H1 (cell line): ENCODE data around the gene ZNF471. TPM values are rescaled to one million over a fixed set of nuclear protein-coding genes. Genes with fewer than 3 reads are reported as not detected.

ENCODE experiments used
- CTCF ChIA-PET: fragments of 300-600 bp; sonication (Branson Sonifier 250); formaldehyde crosslinking; loops from one replicate; lab custom pipeline; 2021; ENCODE audit not compliant: partially characterized antibody; lab: Charles Lee
- POLR2A ChIA-PET: fragments of 300-600 bp; sonication (Branson Sonifier 250); formaldehyde crosslinking; loops from one replicate; lab custom pipeline; 2021; ENCODE audit warnings: inconsistent platforms; ENCODE audit not compliant: partially characterized antibody; lab: Charles Lee
- DNase-seq, 2 experiments: peaks; one replicate each; pipeline versions ENCODE4 v3.0.0 to v3.0.0-alpha.2; 2010 to 2022; ENCODE audit warnings: low spot score in 2 of 2, low read depth in 1 of 2, mixed read lengths in 1 of 2
- FAIRE-seq: peaks from 2 replicates; lab custom pipeline; 2011; peaks lifted over from hg19 to GRCh38; lab: Jason Lieb, UNC
- H2AFZ ChIP-seq: 2 replicates; pipeline ENCODE4 v1.8.1; 2012; ENCODE audit warnings: low read length, inconsistent platforms
- H2AK5ac ChIP-seq: 2 replicates; pipeline ENCODE4 v1.6.1; 2013; ENCODE audit warnings: low read depth, low read length
- H2BK120ac ChIP-seq: replicated peaks from 2 replicates; pipeline ENCODE3; 2013; ENCODE audit warnings: low read depth, low read length, inconsistent platforms
- H2BK12ac ChIP-seq: 2 replicates; pipeline ENCODE4 v1.6.1; 2013; ENCODE audit warnings: low read depth, low read length
- H2BK15ac ChIP-seq: 2 replicates; pipeline ENCODE4 v1.6.1; 2013; ENCODE audit warnings: low read length
- H2BK20ac ChIP-seq: 2 replicates; pipeline ENCODE4 v1.6.1; 2013; ENCODE audit warnings: low read length
- H2BK5ac ChIP-seq: 2 replicates; pipeline ENCODE4 v1.6.1; 2013; ENCODE audit warnings: low read depth, low read length
- H3K14ac ChIP-seq: 2 replicates; pipeline ENCODE4 v1.6.1; 2013; ENCODE audit warnings: inconsistent platforms; ENCODE audit not compliant: insufficient read length
- H3K18ac ChIP-seq: 2 replicates; pipeline ENCODE4 v1.6.1; 2013; ENCODE audit warnings: low read length; ENCODE audit errors: extremely low read depth
- H3K23ac ChIP-seq: 2 replicates; pipeline ENCODE4 v1.6.1; 2013; ENCODE audit warnings: inconsistent platforms; ENCODE audit not compliant: insufficient read length
- H3K23me2 ChIP-seq: 2 replicates; pipeline ENCODE4 v1.6.1; 2013; ENCODE audit warnings: low read depth, low read length
- H3K27ac ChIP-seq: 2 replicates; pipeline ENCODE4 v1.6.1; 2011; ENCODE audit warnings: low read depth, low read length, inconsistent platforms
- H3K27me3 ChIP-seq, 4 experiments: replicated peaks in 1 of 4; 1 replicate in 1 of 4; 2 replicates in 3 of 4; pipeline versions ENCODE4 v1.6.1 to v1.8.1; 2011 to 2013; ENCODE audit warnings: low read length in 3 of 4, mild to moderate bottlenecking in 3 of 4, inconsistent platforms in 2 of 4, mixed read lengths in 2 of 4, moderate library complexity in 1 of 4; ENCODE audit not compliant: control insufficient read depth in 3 of 4, insufficient read depth in 3 of 4; ENCODE audit errors: extremely low read depth in 1 of 4
- H3K36me3 ChIP-seq, 4 experiments: 2 replicates each; pipeline versions ENCODE4 v1.6.1 to v1.8.1; 2011 to 2013; ENCODE audit warnings: mild to moderate bottlenecking in 4 of 4, low read length in 3 of 4, moderate library complexity in 2 of 4, control low read depth in 1 of 4, inconsistent platforms in 1 of 4; ENCODE audit not compliant: insufficient read depth in 4 of 4, control insufficient read depth in 2 of 4
- H3K4ac ChIP-seq: replicated peaks from 2 replicates; pipeline ENCODE3; 2013; ENCODE audit warnings: low read length, low read depth, mixed read lengths, inconsistent platforms; ENCODE audit not compliant: insufficient read length
- H3K4me1 ChIP-seq, 4 experiments: replicated peaks in 1 of 4; 1 replicate in 1 of 4; 2 replicates in 3 of 4; pipeline versions ENCODE4 v1.6.1 to v1.8.1; 2011 to 2013; ENCODE audit warnings: low read length in 3 of 4, inconsistent platforms in 2 of 4, mixed read lengths in 1 of 4; ENCODE audit not compliant: insufficient read depth in 4 of 4, control insufficient read depth in 3 of 4
- H3K4me2 ChIP-seq, 2 experiments: 2 replicates each; pipeline versions ENCODE4 v1.6.1 to v1.8.1; 2011 to 2013; ENCODE audit warnings: low read depth in 2 of 2, low read length in 2 of 2, control low read depth in 1 of 2, inconsistent platforms in 1 of 2, mild to moderate bottlenecking in 1 of 2; ENCODE audit not compliant: insufficient read depth in 1 of 2
- H3K4me3 ChIP-seq, 4 experiments: fragments of 200-600, 300-600 bp in 1 of 4; sonication (generic), shearing (Covaris generic), sonication (Bioruptor Twin) in 1 of 4; 2 replicates each; pipeline versions ENCODE4 v1.5.1 to v1.8.1; 2011 to 2016; ENCODE audit warnings: low read length in 4 of 4, low read depth in 3 of 4, control low read depth in 2 of 4, inconsistent platforms in 2 of 4, mild to moderate bottlenecking in 2 of 4, mixed read lengths in 1 of 4, moderate library complexity in 1 of 4; ENCODE audit not compliant: insufficient read depth in 2 of 4; ENCODE audit errors: extremely low read depth in 1 of 4
- H3K56ac ChIP-seq: replicated peaks from 2 replicates; pipeline ENCODE3; 2013; ENCODE audit warnings: low read depth, mild to moderate bottlenecking, mixed read lengths, low read length, inconsistent platforms; ENCODE audit not compliant: insufficient read length
- H3K79me1 ChIP-seq: 2 replicates; pipeline ENCODE4 v1.6.1; 2013; ENCODE audit warnings: low read depth, low read length, control low read depth
- H3K79me2 ChIP-seq, 2 experiments: 2 replicates each; pipeline versions ENCODE4 v1.6.1 to v1.8.1; 2012 to 2013; ENCODE audit warnings: low read length in 2 of 2, mild to moderate bottlenecking in 2 of 2, inconsistent platforms in 1 of 2; ENCODE audit not compliant: insufficient read depth in 2 of 2, control insufficient read depth in 1 of 2
- H3K9ac ChIP-seq, 4 experiments: replicated peaks in 1 of 4; 1 replicate in 1 of 4; 2 replicates in 3 of 4; pipeline versions ENCODE4 v1.6.1 to v1.8.1; 2011 to 2013; ENCODE audit warnings: low read depth in 3 of 4, low read length in 3 of 4, control low read depth in 2 of 4, mild to moderate bottlenecking in 2 of 4, moderate library complexity in 2 of 4, inconsistent platforms in 1 of 4; ENCODE audit errors: extremely low read depth in 1 of 4
- H3K9me3 ChIP-seq, 2 experiments: 2 replicates each; pipeline versions ENCODE4 v1.6.1 to v1.8.1; 2012 to 2013; ENCODE audit warnings: mild to moderate bottlenecking in 2 of 2, moderate library complexity in 2 of 2, control low read depth in 1 of 2, inconsistent platforms in 1 of 2, low read depth in 1 of 2, low read length in 1 of 2, mixed read lengths in 1 of 2; ENCODE audit not compliant: insufficient read depth in 2 of 2
- H4K20me1 ChIP-seq, 2 experiments: replicated peaks in 1 of 2; 2 replicates each; pipeline versions ENCODE3 to v1.8.1; 2011 to 2013; ENCODE audit warnings: inconsistent platforms in 2 of 2, low read length in 2 of 2, mild to moderate bottlenecking in 1 of 2; ENCODE audit not compliant: insufficient read depth in 2 of 2, control insufficient read depth in 1 of 2
- H4K5ac ChIP-seq: 2 replicates; pipeline ENCODE4 v1.6.1; 2013; ENCODE audit warnings: low read length, low read depth, mixed read lengths, inconsistent platforms; ENCODE audit not compliant: insufficient read length
- H4K8ac ChIP-seq: 2 replicates; pipeline ENCODE4 v1.8.0; 2013; ENCODE audit warnings: mild to moderate bottlenecking, moderate library complexity, low read length, inconsistent platforms; ENCODE audit not compliant: insufficient read depth; ENCODE audit errors: extremely low read depth
- H4K91ac ChIP-seq: replicated peaks from 2 replicates; pipeline ENCODE3; 2013; ENCODE audit warnings: low read length, mixed read lengths, inconsistent platforms; ENCODE audit not compliant: insufficient read length
- KDM4A ChIP-seq: IDR thresholded peaks from one replicate; pipeline ENCODE4 v1.7.1; 2012; ENCODE audit warnings: low read depth, mild to moderate bottlenecking, moderate library complexity, low read length, inconsistent platforms; ENCODE audit not compliant: severe bottlenecking
- PHF8 ChIP-seq: fragments of 200-600 bp; sonication (generic); conservative IDR thresholded peaks from 2 replicates; pipeline ENCODE4 v1.7.1; 2012; ENCODE audit warnings: low read depth, mild to moderate bottlenecking, inconsistent platforms, low read length, moderate library complexity
- RAD21 ChIP-seq, 2 experiments: IDR thresholded peaks in 1 of 2; conservative IDR thresholded peaks in 1 of 2; 2 replicates each; pipeline ENCODE4 v1.6.1; 2011; ENCODE audit warnings: low read depth in 2 of 2, low read length in 2 of 2, improper control_type of control experiment in 1 of 2, inconsistent platforms in 1 of 2, mild to moderate bottlenecking in 1 of 2, moderate library complexity in 1 of 2
- RXRA ChIP-seq: IDR thresholded peaks from 2 replicates; pipeline ENCODE4 v1.6.1; 2011; ENCODE audit warnings: low read depth, mild to moderate bottlenecking, low read length, moderate library complexity; ENCODE audit not compliant: insufficient read depth
- TAF1 ChIP-seq: IDR thresholded peaks from 2 replicates; pipeline ENCODE4 v1.6.1; 2011; ENCODE audit warnings: mild to moderate bottlenecking, low read depth, low read length
- YY1 ChIP-seq: IDR thresholded peaks from 2 replicates; pipeline ENCODE4 v1.6.1; 2011; ENCODE audit warnings: low read depth, mild to moderate bottlenecking, low read length
- WGBS, 2 experiments: shearing (Covaris generic) in 1 of 2; methylation state at CpG; one replicate each; pipeline versions ENCODE4 v1.1.6 to v1.1.7; 2013 to 2015; ENCODE audit warnings: low lambda C conversion rate in 2 of 2, mixed read lengths in 2 of 2, inconsistent platforms in 1 of 2, low coverage in 1 of 2, missing lambda C conversion rate in 1 of 2; ENCODE audit not compliant: insufficient replicate concordance in 2 of 2, insufficient coverage in 1 of 2, insufficient read length in 1 of 2; ENCODE audit errors: extremely low coverage in 1 of 2, missing lambda C conversion rate in 1 of 2; 5-methylcytosine and 5-hydroxymethylcytosine counted together
- polyA plus RNA-seq, 7 experiments: library from polyadenylated mRNA; depleted of rRNA in 3 of 7; stranded (reverse) in 5 of 7; unstranded in 2 of 7; fragments of >200 nt in 5 of 7; fragments of 200-250 nt in 2 of 7; gene quantifications; 1 replicate in 5 of 7; 2 replicates in 1 of 7; 4 replicates in 1 of 7; pipeline versions ENCODE4 v1.2.1 to v1.2.3, GENCODE V29; 2011 to 2013; ENCODE audit warnings: missing spikeins in 2 of 7, mixed read lengths in 2 of 7
- total RNA-seq: library from RNA; stranded (reverse); fragmentation: NEBNext Ultra II Directional; extraction: Animal tissue kit (Norgen Biotek cat#: 25700); gene quantifications from 2 replicates; pipeline ENCODE4 v1.2.1, GENCODE V29; 2021

The ZNF471 gene
- total and polyA plus RNA-seq, 2 of the 8 experiments (the other 6 are each of a cell fraction or from before 2014, with no cell fraction given): 0.73 to 0.74 TPM

GRCh38 chr19:56538761-56539263 lies 31.2 kb downstream of the ZNF471 start, which contains the start of gene ZFP28:
Gene ZFP28, plus strand, starts transcription at chr19:56538948. Its CDS starts 71 bp downstream, at chr19:56539019.
- Histone ChIP-seq H3K79me1 (no peaks in the 10 kb centered on the region), H4K91ac (peak within 1 kb of the TSS; percentile 73), H3K4me2 (peak within 1 kb of the TSS; percentile 85 to 97), H4K20me1 (no peaks in the 10 kb centered on the region), H3K18ac (peak within 1 kb of the TSS; percentile 71; the same call in 1 of the 2 replicates), H3K79me2 (no peaks in the 10 kb centered on the region), H3K27ac (peak within 1 kb of the TSS; percentile 84; the same call in 1 of the 2 replicates), H4K5ac (peak within 1 kb of the TSS; percentile 98), H3K4me3 (peak within 1 kb of the TSS; percentile 72 to 94 (median 84)), H3K23me2 (peaks cover 7% of the 10 kb centered on the region; the same call in 1 of the 2 replicates), H3K36me3 (peaks cover 0 to 2% (median 0%) of the 10 kb centered on the region in 4 experiments; a peak in 1 of 8 replicates), H3K14ac (no peak within 1 kb of the TSS), H2BK5ac (no peak within 1 kb of the TSS; the same call in 1 of the 2 replicates), H3K23ac (no peak within 1 kb of the TSS), H3K4me1 (peaks cover 0 to 2% (median 0%) of the 10 kb centered on the region in 4 experiments; a peak in 2 of 7 replicates), H3K9ac (peak within 1 kb of the TSS in 3 of 4 experiments; percentile 46 to 88 (median 67); a peak in 5 of 7 replicates), H2BK20ac (no peak within 1 kb of the TSS), H2BK120ac (no peak within 1 kb of the TSS), H2BK12ac (no peak within 1 kb of the TSS), H2BK15ac (no peak within 1 kb of the TSS), H3K56ac (no peak within 1 kb of the TSS), H2AFZ (peak within 1 kb of the TSS; percentile 99), H3K9me3 (peaks cover 12 to 24% of the 10 kb centered on the region in 2 experiments), H3K4ac (no peak within 1 kb of the TSS), H4K8ac (peak within 1 kb of the TSS; percentile 88), H3K27me3 (no peaks in the 10 kb centered on the region), H2AK5ac (no peak within 1 kb of the TSS)
- 5% methylated on average over 19 of the region's 65 CpGs; no CpG with 5 or more reads in 1 of the 2 experiments for WGBS, 2 experiments
- FAIRE-seq (no peak), DNase-seq (peak in 1 of 2 experiments; percentile 59)
- POLR2A ChIA-PET: interaction anchor here (1.4 to 2.0 kb wide), 3 partner anchors 29 to 62 kb away, joined by 3 to 8 read pairs (median 8); partner anchors contain the start of gene ZNF667
- CTCF ChIA-PET: interaction anchor here (0.6 to 1.7 kb wide), 5 partner anchors 10 to 43 kb away, joined by 3 to 5 read pairs (median 3); partner anchors contain the start of gene ZNF471
- TF ChIP-seq RXRA: no peak
- TF ChIP-seq YY1: 0 out of 2 replicates have a peak, but pooled peaks have one; percentile 37
- TF ChIP-seq KDM4A: peak; percentile 61
- TF ChIP-seq TAF1: peak; percentile 22; the same call in 1 of the 2 replicates
- peak; percentile 58 for TF ChIP-seq PHF8
- TF ChIP-seq RAD21 (IDR thresholded peaks at IDR 0.05 in 1 of 2, conservative IDR thresholded peaks at IDR 0.05 in 1 of 2; ENCODE audit: low read depth in 2 of 2, low read length in 2 of 2): peak in 1 of 2 experiments; percentile 31; a peak in 1 of 4 replicates
